Breast epithelium (tissue), 4 donors: ENCODE data around the gene GRIN2C. TPM values are rescaled to one million over a fixed set of nuclear protein-coding genes. Genes with fewer than 3 reads are reported as not detected.

ENCODE experiments used
- DNase-seq, 2 donors: peaks; one replicate each; pipeline ENCODE4 v3.0.0-alpha.2; 2019; ENCODE audit warnings: low spot score in 2 of 2
- H3K27ac ChIP-seq, 2 donors: fragments of 200-600 bp; sonication (generic) in 1 of 2; one replicate each; pipeline ENCODE4 v1.5.1; 2016 to 2019; ENCODE audit warnings: mild to moderate bottlenecking in 1 of 2
- H3K27me3 ChIP-seq, 2 donors: fragments of 200-600 bp; sonication (generic) in 1 of 2; one replicate each; pipeline versions ENCODE4 v1.5.1 to v1.6.0; 2017 to 2019; ENCODE audit warnings: control low read depth in 1 of 2, mild to moderate bottlenecking in 1 of 2
- H3K36me3 ChIP-seq: fragments of 200-600 bp; one replicate; pipeline ENCODE4 v1.5.1; 2019
- H3K4me1 ChIP-seq, 2 donors: fragments of 200-600 bp; sonication (generic); one replicate each; pipeline ENCODE4 v1.5.1; 2016 to 2019; ENCODE audit warnings: control low read depth in 1 of 2
- H3K4me3 ChIP-seq, 3 donors: fragments of 200-600 bp; sonication (generic); 1 replicate in 2 of 3; 2 replicates in 1 of 3; pipeline ENCODE4 v1.5.1; 2016 to 2019; ENCODE audit warnings: mild to moderate bottlenecking in 3 of 3, moderate library complexity in 2 of 3
- H3K9me3 ChIP-seq, 2 donors: fragments of 200-600 bp; sonication (generic) in 1 of 2; one replicate each; pipeline ENCODE4 v1.5.1; 2016 to 2019; ENCODE audit warnings: control low read depth in 1 of 2
- POLR2A ChIP-seq: fragments of 450-650 bp; IDR thresholded peaks from one replicate; pipeline ENCODE4 v1.6.1; 2016; ENCODE audit warnings: antibody characterized with exemption, mild to moderate bottlenecking, moderate library complexity
- POLR2AphosphoS5 ChIP-seq, 3 donors: sonication (generic); formaldehyde crosslinking; IDR thresholded peaks; one replicate each; pipeline ENCODE4 v1.6.1; 2017; ENCODE audit warnings: antibody characterized with exemption in 3 of 3
- intact Hi-C: fragments of 100-400 bp; cut with DNase I; formaldehyde crosslinking; loops from one replicate; pipeline ENCODE4 v1.15.1; 2023; ENCODE audit warnings: low total_unique reads
- total RNA-seq, 3 donors: library from RNA; depleted of rRNA; stranded (reverse); fragments of >200 nt; gene quantifications; one replicate each; pipeline ENCODE4 v1.1.0, GENCODE V29; 2016
- TF ChIP-seq, protein P1 (sequence below), 3 donors: fragments of 450-650 bp; IDR thresholded peaks; one replicate each; pipeline ENCODE4 v1.5.1; 2016 to 2017; ENCODE audit warnings: antibody characterized with exemption in 3 of 3, mild to moderate bottlenecking in 3 of 3, moderate library complexity in 3 of 3

Gene GRIN2C
- total RNA-seq, 3 donors from 2014 or later: 0.48 TPM; not detected in 2

- no peak for TF ChIP-seq POLR2A
- TF ChIP-seq, protein P1, sequence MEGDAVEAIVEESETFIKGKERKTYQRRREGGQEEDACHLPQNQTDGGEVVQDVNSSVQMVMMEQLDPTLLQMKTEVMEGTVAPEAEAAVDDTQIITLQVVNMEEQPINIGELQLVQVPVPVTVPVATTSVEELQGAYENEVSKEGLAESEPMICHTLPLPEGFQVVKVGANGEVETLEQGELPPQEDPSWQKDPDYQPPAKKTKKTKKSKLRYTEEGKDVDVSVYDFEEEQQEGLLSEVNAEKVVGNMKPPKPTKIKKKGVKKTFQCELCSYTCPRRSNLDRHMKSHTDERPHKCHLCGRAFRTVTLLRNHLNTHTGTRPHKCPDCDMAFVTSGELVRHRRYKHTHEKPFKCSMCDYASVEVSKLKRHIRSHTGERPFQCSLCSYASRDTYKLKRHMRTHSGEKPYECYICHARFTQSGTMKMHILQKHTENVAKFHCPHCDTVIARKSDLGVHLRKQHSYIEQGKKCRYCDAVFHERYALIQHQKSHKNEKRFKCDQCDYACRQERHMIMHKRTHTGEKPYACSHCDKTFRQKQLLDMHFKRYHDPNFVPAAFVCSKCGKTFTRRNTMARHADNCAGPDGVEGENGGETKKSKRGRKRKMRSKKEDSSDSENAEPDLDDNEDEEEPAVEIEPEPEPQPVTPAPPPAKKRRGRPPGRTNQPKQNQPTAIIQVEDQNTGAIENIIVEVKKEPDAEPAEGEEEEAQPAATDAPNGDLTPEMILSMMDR (IDR thresholded peaks at IDR 0.05): no peak
- no peak for TF ChIP-seq POLR2AphosphoS5 (IDR thresholded peaks at IDR 0.05)
- DNase-seq: no peak
- Histone ChIP-seq H3K36me3 (no peaks in the 10 kb centered on the region), H3K4me1 (peaks cover 0 to 7% of the 10 kb centered on the region in 2 donors), H3K27me3 (peaks cover 0 to 5% of the 10 kb centered on the region in 2 donors), H3K4me3 (no peak overlapping the region), H3K27ac (no peak overlapping the region), H3K9me3 (no peaks in the 10 kb centered on the region)
- intact Hi-C loops: loop anchor here (10.0 kb wide), 1 partner anchor 72 kb away; no protein-coding TSS in a partner anchor
These were observed 6.6 kb upstream of the GRIN2C start for GRCh38 chr17:74866198-74866835.

DNA sequence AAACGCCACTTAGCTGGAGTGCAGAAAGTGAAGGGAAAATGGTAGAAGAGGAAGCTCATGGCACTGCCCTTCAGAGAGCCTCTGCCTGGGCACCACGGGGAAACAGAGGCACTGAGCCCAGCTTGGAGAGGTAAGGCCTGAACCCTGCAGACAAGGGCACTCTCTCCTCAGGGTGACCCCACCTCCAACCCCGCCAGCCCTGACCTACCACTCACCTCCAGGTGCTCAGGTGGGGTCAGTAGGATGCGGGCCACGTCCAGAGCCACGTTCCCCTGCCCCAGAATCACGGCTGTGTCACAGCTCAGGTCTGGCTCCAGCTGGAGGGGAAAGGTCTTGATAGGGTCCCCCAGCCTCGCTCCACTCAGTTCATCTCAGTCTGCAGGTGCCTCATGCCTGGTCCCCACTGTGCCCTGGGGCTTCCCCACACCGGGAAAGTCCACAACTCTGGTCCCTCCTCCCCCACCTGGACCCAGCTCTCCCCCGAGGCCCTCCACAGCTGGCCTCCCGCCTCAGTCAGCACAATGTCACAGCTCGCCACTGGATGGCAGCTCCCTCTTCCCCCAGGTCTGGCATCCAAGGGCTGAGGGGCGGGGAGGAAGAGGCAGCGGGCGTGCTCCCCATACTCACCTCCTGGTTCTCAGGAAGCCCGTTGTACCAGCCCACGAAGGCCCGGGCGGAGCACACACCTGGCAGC, 6.0 kb upstream of the GRIN2C start:
- no peak overlapping the region for H3K27ac ChIP-seq
- TF ChIP-seq POLR2A (no peak), POLR2AphosphoS5 (IDR thresholded peaks at IDR 0.05) (no peak)
- TF ChIP-seq, protein P1 (IDR thresholded peaks at IDR 0.05): no peak
- H3K27me3 ChIP-seq: peaks cover 3 to 12% of the 10 kb centered on the region in 2 donors
- peaks cover 6 to 14% of the 10 kb centered on the region in 2 donors for H3K4me1 ChIP-seq
- H3K4me3 ChIP-seq: no peak overlapping the region
- no peaks in the 10 kb centered on the region for H3K9me3 ChIP-seq
- no peaks in the 10 kb centered on the region for H3K36me3 ChIP-seq
- intact Hi-C loops: loop anchor here (10.0 kb wide), 1 partner anchor 71 kb away; no protein-coding TSS in a partner anchor
- no peak for DNase-seq

DNA sequence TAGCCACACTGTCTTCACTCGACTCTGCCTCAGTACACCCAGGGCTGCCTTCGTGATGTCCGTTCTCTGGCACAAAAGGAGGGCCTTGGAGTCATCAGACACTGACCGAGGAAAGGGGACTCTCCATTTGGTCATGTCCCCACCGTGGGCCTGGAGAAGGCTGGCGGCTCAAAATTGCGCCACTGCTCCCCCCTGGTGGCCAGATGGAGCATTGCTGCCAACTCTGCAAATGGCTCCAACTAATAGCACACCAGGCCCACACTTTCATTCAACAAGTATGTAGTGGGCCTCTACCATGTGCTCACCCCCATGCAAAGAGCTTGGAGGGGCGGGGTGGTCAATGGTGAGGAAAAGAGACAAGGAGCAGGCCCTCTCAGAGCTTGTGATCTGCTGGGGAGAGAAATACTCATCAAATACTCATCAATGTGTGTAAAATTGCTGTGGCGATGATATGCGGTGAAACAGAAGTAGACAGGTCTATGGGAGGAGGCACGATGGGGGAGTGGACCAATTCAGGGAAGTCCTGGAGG, 5.2 kb upstream of the GRIN2C start:
- Histone ChIP-seq H3K4me1 (peaks cover 13 to 18% of the 10 kb centered on the region in 2 donors), H3K27ac (no peak overlapping the region), H3K4me3 (no peak overlapping the region), H3K9me3 (no peaks in the 10 kb centered on the region), H3K27me3 (peaks cover 8 to 19% of the 10 kb centered on the region in 2 donors), H3K36me3 (no peaks in the 10 kb centered on the region)
- DNase-seq: peak; percentile 68 to 80
- intact Hi-C loops: loop anchor here (10.0 kb wide), 1 partner anchor 70 kb away; no protein-coding TSS in a partner anchor
- no peak for TF ChIP-seq POLR2A
- TF ChIP-seq, protein P1 (IDR thresholded peaks at IDR 0.05): peak; percentile 90 to 97 (median 95)

DNA sequence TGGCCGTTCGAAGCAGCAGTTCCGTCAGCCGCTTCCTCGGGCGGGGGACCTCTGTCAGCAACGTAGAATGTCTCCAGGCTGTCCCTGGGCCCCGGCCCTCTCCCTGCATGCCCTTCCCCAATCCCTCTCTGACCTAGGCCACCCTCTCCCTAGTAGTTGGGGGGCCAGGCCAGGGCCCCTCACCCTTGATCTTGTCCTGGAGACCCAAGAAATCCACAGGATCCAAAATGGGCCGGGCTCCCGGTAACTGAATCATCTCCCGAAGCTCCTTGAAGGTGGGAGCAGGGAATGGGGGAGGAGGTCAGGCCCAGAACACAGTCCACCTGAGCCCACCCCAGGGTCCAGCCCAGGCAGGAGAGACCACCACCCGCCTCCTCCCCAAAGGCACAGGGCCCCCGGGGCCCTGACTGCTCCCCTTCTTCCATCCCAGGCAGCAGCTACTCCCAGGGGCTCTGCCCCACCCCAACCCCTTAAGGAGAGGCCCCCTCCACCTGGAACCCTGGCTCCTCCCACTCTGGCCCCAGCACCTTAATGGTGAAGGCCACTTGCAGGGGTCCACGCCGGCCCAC, 4.7 kb upstream of the GRIN2C start:
- peaks cover 8 to 24% of the 10 kb centered on the region in 2 donors for H3K27me3 ChIP-seq
- H3K9me3 ChIP-seq: no peaks in the 10 kb centered on the region
- no peaks in the 10 kb centered on the region for H3K36me3 ChIP-seq
- no peak overlapping the region for H3K4me3 ChIP-seq
- no peak overlapping the region for H3K27ac ChIP-seq
- intact Hi-C loops: loop anchor here (10.0 kb wide), 1 partner anchor 70 kb away; no protein-coding TSS in a partner anchor
- no peak for DNase-seq
- TF ChIP-seq POLR2A: no peak
- TF ChIP-seq, protein P1 (IDR thresholded peaks at IDR 0.05): no peak
- no peak for TF ChIP-seq POLR2AphosphoS5 (IDR thresholded peaks at IDR 0.05)
- peaks cover 14 to 23% of the 10 kb centered on the region in 2 donors for H3K4me1 ChIP-seq
